Right renal pelvis (tissue), 4 donors: Measurements from ENCODE around the gene CSRNP2. TPM values are rescaled to one million over a fixed set of nuclear protein-coding genes. Genes with fewer than 3 reads are reported as not detected.
A peak's percentile ranks its signal among the peaks of the same experiment; 100 is the strongest.
"Not testable (repeated sequence)": the region's sequence is repeated elsewhere in the genome, so short reads cannot be mapped to it uniquely, and the experiment has no call there.

Source experiments
- DNase-seq, 4 donors: peaks; one replicate each; pipeline ENCODE4 v3.0.0-alpha.2; 2013; ENCODE audit warnings: low read depth in 4 of 4, low spot score in 3 of 4, missing footprints in 1 of 4
- polyA plus RNA-seq, 4 donors: library from polyadenylated mRNA; unstranded; fragments of 120-200 nt; gene quantifications; one replicate each; pipeline ENCODE4 v1.2.1, GENCODE V29; 2013; ENCODE audit not compliant: insufficient read length in 4 of 4

Gene CSRNP2
- polyA plus RNA-seq, 4 donors: 35.9 to 39.5 (median 38.5) TPM

DNA sequence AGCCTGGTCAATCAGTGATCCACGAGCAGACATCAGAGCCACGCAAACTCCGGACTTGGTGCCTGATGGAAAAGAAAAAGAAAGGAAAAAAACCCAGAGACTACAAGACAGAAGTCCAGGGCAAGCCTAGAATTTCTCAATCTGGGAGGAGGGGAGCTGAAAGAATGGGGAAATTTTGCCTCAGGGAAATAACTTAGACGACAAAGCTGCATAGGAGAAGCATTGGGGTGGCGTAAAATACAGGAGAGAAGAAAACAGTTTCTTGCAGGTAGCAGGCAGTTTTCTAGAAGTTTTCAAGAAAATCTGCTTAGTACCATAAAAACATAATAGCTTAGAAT is 54.6 kb downstream of the CSRNP2 start:
- DNase-seq: no peak

DNA sequence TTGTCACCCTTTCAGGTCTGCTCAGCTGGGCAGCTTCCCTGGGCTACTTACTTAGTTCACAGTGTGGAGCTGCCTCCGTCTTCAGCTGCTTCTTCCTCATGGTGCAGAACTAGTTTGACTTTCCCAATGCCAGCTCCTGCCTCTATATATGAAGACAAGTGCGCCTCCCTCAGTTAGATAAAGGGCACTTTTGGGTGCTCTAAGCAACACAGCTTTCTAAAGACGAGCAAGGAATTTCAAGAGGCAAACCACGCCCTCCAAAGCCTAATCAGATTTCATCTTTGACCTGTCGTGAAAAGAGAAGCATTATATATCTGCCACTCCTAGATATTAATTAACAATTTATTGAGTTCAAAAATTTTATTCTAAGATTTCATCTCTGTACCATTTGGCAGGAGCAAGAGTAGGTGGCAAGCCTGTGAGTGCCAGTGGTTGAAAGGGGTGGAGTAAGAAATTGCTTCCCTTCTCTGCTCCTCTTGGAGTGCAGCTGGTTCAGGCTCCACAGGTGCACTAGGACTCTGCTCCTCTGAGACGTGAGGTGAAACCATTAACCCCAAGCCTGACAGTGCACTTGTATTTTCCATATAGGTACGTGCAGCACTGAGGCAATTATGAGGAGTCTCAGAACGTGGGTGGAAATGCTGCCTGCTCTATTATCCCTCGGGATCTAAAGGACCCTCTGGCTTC is 55.1 kb downstream of the CSRNP2 start:
- DNase-seq: no peak

DNA sequence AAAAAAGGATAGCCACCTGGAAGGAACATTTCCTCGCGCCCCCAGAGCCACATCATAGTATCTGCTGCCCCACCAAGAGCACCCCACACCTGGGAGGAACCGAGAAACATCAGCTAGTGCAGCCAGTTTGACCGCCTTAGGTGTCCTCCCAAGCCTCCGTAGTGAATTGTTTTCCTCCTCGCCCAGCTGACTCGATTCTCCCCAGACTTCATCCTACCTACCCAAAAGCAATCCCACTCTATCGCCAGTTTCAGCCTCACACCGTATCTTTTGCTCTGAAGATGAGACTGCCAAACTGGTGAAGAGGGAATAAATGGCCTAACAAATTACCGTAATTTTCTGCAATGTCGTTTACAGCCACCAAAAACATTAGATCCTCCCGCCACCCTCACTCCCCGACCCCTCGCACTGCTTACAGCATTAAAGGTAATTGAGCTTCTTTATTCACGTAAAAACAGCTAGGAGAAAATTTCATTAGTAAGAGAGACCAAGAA is 56.0 kb downstream of the CSRNP2 start:
- DNase-seq: no peak

DNA sequence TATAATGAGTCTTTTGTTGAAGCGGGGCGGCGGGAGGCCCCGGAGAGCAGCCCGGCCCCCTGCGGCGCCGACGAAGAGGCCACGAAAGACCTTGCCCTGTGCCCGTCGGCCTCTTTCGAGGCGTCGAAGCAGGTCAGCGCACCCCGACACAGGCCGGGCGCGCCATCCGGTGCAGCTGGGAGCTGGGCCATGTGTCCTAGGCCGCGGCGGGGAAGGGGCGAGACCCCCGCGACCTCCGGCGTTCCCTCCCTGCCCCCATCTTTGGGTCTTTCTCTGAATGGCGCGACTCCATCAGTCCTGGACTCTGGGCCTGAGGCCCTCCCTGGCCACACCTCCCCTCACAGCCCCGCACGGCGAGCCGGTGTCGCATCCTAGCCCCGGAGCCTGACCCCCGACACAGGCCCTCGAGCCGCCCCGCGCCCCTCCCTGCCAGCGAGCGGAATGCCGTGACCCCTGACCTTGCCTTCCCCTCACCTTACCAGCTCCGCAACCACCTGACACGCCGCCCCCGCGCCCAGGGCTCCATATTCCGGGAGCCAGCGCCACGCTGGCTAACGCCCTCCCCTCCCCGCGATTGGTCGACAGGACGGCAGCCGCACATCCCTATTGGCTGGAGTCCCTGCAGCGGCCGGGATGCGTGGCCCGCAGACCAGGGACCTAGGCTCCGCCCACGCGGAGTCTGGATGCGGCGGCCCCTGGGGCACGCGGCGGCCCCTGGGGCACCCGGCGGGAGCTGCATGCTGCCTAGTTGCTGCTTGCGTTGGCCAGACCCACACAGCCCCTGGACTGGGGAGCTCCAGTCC is 57.4 kb downstream of the CSRNP2 start, which contains the start of gene SLC11A2:
SLC11A2 (minus strand) TSS at position 549 of the 803 bp plus-strand sequence. CDS start 15,656 bp downstream, outside the sequence.
- DNase-seq: peak; percentile 83 to 89 (median 87)

DNA sequence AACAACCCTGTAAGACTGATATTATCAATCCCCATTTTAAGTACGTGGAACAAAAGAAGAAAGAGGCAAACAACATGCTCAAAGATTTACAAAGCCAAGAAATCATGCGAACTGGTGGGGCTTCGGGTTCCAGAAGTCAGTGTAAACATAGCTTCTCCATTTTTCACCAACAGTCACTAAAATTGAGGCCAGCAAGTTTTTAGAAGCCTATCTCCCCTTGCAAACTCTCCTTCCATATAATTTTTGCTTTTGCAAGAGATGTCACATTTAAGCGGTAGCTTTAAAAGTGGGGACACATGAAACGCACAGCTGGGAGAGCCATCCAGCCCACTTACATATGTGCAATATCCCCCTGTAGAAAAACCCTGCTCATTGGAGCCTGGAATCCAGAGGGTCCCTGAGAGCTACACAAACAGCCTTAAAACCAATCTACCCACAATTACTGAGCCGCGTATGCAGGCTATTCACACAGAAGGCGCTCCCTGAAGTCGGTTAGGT is 58.0 kb downstream of the CSRNP2 start:
- DNase-seq: peak in 1 of 4 donors; percentile 41

DNA sequence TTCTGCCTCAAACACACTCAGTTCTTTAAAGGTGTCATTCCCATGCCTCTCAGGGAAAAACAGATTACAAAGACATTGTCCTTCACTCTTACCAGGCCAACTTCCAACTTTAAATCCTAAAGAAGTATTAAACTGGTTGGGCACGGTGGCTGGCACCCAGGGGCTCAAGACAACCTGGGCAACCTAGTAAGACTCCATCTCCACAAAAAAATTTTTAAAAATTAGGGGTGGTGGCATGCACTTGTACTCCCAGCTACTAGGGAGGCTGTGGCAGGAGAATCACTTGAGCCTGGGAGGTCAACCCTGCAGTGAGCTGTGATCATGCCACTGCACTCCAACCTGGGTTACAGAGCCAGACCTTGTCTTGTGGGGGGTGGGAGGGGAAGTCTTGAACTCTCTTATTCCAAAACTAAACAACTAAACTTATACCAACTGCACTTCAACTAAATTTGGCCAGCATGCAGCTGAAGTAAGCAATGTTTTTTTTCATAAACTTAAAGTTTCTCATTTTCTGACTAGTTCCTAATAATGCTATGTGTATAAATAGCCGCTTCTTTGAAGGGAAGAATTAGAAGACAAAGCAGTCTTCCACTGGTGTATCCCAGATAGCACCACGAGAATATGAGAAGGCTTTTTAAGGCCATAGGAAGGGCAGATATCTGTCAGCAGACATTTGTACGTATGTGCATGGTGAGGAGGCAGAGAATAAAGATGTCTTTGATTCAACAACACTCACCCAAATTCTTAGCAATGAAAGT is 59.6 kb downstream of the CSRNP2 start:
- DNase-seq: no peak

DNA sequence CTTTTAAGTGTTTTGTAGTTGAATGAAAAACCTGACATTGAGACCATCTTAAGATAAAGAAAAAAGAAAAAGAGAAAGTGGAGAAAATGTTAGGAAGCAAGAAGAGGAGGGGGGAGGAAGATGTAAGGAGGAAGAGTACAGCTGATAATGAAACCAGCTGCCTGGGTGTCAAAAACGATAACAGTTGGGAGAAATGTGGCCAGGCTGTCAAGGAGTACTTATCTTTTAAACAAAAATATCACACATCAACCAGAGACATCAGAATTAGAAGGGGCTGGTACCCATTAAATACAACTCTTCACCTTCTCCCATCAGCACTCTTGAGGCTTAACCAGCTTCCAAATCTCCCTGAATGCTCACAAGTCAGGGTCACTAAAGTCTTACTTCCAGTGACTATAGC is 61.7 kb downstream of the CSRNP2 start:
- DNase-seq: no peak

DNA sequence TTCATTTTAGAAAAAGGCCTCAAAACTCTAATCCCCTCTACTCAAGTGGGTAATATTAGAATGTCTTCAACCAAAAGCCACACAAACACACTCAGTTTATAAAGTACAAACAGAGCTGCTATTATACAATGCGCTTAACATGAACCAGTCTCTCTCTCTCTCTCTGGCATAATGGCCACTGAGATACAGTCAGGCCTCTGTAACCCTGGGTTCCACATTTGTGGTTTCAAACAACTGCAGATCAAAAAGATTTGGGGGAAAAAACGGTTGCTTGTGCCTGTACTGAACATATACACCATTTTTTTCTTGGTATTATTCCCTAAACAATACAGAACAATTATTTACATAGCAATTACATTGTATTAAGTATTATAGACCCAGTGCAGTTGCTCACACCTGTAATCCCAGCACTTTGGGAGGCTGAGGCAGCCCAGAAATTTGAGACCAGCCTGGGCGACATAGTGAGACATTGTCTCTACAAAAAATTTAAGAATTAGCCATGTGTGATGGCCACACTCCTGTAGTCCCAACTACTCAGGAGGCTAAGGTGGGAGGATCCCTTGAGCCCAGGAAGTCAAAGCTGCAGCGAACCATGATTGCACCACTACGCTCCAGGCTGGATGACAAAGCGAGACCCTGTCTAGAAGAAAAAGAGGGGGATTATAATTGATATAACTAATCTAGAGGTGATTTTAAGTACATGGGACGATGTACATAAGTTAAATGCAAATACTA is 62.8 kb downstream of the CSRNP2 start:
- no peak for DNase-seq

DNA sequence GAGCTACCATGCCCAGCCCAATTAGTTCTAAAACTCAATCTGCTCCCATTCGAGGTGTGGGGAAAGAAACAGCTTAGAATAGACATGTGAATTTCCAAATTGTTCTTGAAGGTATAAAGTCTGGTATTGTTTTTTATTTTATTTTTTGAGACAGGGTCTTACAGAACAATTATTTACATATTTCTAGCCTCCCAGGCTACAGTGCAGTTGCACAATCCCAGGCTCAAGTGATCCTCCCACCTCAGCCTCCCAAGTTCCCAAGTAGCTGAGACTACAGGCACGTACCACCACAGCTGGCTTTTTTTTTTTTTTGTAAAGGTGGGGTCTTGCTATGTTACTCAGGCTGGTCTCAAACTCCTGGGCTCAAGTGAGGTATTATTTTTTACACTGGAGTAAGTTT is 63.5 kb downstream of the CSRNP2 start:
- DNase-seq: no peak

DNA sequence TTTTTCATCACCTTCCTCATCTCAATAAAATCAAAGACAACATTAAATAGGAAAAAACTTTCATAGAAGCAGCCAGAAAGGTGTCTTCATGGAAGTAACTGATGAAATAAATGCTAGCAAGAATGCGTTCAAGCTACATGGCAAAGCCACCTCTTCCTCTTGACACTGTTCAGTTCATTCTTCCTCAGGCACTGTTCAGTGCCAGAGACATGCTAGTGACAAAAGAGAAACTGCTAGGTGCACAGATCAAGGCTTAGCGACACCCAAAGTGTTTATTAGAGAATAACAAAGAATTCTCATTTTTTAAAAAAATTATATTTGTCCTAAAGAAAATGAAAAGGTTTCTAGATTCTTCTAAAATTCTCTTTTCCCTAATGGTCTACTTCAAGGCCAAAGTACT is 64.4 kb downstream of the CSRNP2 start:
- DNase-seq: no peak

DNA sequence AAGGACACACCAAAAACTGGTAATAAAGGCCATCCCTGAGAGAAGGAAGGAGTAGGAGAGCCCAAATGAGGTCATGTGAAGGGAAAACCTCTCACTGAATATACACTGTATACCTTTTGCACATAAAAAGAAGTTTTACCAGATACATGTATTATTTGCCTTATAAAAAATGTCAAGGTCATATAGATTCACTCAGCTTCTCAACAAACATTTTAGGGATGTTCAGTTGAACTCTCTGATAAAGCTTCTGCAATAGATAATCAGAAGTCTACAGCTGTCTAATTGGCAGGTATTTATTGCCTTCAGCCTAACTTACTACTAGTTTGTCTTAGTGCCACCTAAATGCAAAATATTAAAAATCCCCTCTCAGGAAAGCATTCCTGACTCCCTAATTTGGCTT is 65.9 kb downstream of the CSRNP2 start:
- DNase-seq: no peak

DNA sequence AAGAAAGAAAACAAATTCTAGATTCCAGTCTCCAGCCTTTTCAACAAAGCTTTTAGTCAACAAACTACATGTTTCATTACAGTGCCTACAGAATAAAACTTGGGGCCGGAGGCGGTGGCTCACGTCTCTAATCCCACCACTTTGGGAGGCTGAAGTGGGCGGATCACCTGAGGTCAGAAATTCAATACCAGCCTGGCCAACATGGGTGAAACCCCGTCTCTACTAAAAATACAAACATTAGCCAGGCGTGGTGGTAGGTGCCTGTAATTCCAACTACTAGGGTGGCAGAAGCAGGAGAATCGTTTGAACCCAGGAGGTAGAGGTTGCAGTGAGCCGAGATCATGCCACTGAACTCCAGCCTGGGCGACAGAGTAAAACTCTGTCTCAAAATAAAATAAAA is 68.9 kb downstream of the CSRNP2 start:
- DNase-seq: not testable (repeated sequence)

DNA sequence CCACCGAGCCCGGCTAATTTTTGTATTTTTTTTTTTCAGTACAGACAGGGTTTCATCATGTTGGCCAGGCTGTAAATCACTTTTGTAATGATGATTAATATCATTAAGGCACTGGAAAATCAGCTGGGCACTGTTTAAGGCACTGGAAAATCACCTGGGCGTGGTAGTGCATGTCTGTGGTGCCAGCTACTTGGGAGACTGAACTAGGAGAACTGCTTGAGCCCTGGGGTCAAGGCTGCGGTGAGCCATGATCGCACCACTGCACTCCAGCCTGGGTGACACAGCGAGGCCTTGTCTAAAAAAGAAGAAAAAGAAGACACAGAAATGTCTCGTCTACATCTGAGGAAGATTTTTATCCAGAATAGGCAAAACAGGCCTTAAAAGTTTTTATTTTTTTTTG is 70.0 kb downstream of the CSRNP2 start:
- DNase-seq: no peak

DNA sequence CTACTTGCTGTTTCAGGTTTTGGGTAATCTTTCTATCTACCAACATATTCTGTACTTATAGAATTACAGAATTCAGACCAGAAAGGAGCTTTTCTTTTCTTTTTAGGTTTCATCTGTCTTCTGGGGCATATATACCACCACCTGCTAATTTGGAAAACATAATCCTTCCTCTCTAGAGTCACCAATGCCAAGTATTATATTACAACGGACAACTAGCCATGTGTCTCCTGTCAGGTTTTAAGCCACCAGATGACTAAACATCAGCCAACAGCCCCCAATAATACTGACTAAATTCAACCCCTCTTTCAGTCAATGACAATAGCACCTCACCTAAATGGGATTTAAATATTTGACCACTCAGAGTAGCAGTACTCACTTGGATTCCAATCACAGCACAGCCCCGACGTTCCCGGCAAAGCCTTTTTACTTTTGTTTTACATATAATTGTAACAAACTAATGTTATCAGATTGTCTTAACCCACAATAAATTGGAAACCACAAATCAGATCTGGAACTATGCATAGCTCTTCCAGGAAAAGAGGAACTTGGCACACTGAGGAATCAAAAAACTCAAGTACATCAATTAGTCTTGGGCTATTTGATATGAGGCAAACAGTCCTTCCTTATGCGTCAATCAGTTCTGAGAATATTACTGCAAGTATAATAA is 70.7 kb downstream of the CSRNP2 start:
- no peak for DNase-seq

DNA sequence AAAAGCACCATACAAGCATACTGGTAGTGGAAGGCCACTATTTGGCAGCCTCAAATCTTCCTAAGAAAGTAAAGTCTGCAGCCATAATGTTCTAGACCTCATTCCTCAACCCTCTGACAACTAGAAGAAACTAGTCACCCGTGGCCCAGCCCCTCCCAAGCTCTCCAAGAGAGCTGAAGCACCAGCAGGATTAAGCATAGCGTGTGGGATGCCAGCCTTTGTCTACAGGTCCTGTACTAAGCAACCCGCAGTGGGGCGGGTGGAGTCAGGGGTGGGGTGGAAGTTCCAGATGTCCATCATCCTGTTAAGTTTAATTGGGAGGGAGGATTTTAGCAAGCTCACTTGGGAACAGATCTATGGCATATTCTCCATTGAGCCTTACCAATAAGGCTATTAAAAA is 71.4 kb downstream of the CSRNP2 start:
- no peak for DNase-seq

Other genes with a start within 250 kb of the CSRNP2 start
- under 1 TPM in 3 of 4 donors, not detected in 1; 0.04 to 0.08 (median 0.06) TPM for gene TMPRSS12, start 240.7 kb downstream of the CSRNP2 start, polyA plus RNA-seq
- under 1 TPM in 1 of 4 donors, not detected in 3; 0.27 TPM for gene HIGD1C, start 131.1 kb downstream of the CSRNP2 start, polyA plus RNA-seq
- 10 to 100 TPM; 43.7 to 58.6 (median 53.0) TPM for gene SLC11A2, start 57.2 kb downstream of the CSRNP2 start, polyA plus RNA-seq
- gene LETMD1, start 35.3 kb downstream of the CSRNP2 start, polyA plus RNA-seq: 10 to 100 TPM; 85.2 to 97.8 (median 97.1) TPM
- gene TFCP2, start 89.5 kb upstream of the CSRNP2 start, polyA plus RNA-seq: 10 to 100 TPM; 51.9 to 65.2 (median 62.0) TPM
- 10 to 100 TPM in 1 of 4 donors, 1 to 10 TPM in 3; 7.8 to 11.1 (median 9.1) TPM for gene POU6F1, start 134.5 kb upstream of the CSRNP2 start, polyA plus RNA-seq
- gene DAZAP2, start 155.2 kb upstream of the CSRNP2 start, polyA plus RNA-seq: 100 to 1,000 TPM; 284 to 334 (median 311) TPM
- 10 to 100 TPM; 19.9 to 26.1 (median 22.0) TPM for gene SMAGP, start 186.8 kb upstream of the CSRNP2 start, polyA plus RNA-seq
- gene BIN2, start 240.6 kb upstream of the CSRNP2 start, polyA plus RNA-seq: 1 to 10 TPM; 1.7 to 5.1 (median 2.9) TPM